Psoas muscle (tissue), 8 donors: ENCODE results near the gene BOK. TPM values are rescaled to one million over a fixed set of nuclear protein-coding genes. Genes with fewer than 3 reads are reported as not detected.

ENCODE experiments used
- ATAC-seq, 4 donors: fragments of 200-7000 bp; cut with Tn5 transposase; one replicate each; pipeline ENCODE4 v1.9.1; 2020; ENCODE audit warnings: moderate library complexity in 3 of 4, mild to moderate bottlenecking in 2 of 4
- DNase-seq, 2 donors: peaks; one replicate each; pipeline ENCODE4 v3.0.0-alpha.2; 2020
- H3K27ac ChIP-seq: fragments of 200-600 bp; one replicate; pipeline ENCODE4 v1.8.0; 2022
- H3K27me3 ChIP-seq, 3 donors: fragments of 200-600 bp in 1 of 3; one replicate each; pipeline versions ENCODE4 v1.6.1 to v1.8.0; 2013 to 2022; ENCODE audit warnings: low read length in 2 of 3, mild to moderate bottlenecking in 2 of 3, moderate library complexity in 1 of 3; ENCODE audit not compliant: insufficient read depth in 3 of 3
- H3K36me3 ChIP-seq, 2 donors: fragments of 200-600 bp in 1 of 2; one replicate each; pipeline versions ENCODE4 v1.6.1 to v1.8.0; 2013 to 2022; ENCODE audit warnings: low read depth in 1 of 2, mild to moderate bottlenecking in 1 of 2, moderate library complexity in 1 of 2; ENCODE audit not compliant: insufficient read depth in 1 of 2
- H3K4me1 ChIP-seq: fragments of 200-600 bp; one replicate; pipeline ENCODE4 v1.8.0; 2022
- H3K4me3 ChIP-seq: fragments of 200-600 bp; one replicate; pipeline ENCODE4 v1.8.0; 2022; ENCODE audit warnings: mild to moderate bottlenecking
- H3K9me3 ChIP-seq: fragments of 200-600 bp; one replicate; pipeline ENCODE4 v1.8.0; 2022
- CTCF ChIP-seq: fragments of 200-600 bp; IDR thresholded peaks from one replicate; pipeline ENCODE4 v1.8.0; 2022; ENCODE audit warnings: antibody characterized with exemption
- WGBS, 3 donors: extraction: QIAGEN DNeasy Blood & Tissue Kit; methylation state at CpG; one replicate each; pipeline versions ENCODE4 v1.1.6 to v1.1.7; 2013; 5-methylcytosine and 5-hydroxymethylcytosine counted together
- intact Hi-C, 2 donors: fragments of 100-400 bp; cut with DNase I; formaldehyde crosslinking; loops; one replicate each; pipeline versions ENCODE4 v1.11.0 to v1.14.2; 2022
- polyA plus RNA-seq, 3 donors: library from polyadenylated mRNA; stranded (reverse); fragments of 200-250 nt; gene quantifications; one replicate each; pipeline ENCODE4 v1.2.3, GENCODE V29; 2013
- total RNA-seq, 4 donors: library from RNA; stranded (reverse); fragmentation: NEBNext Ultra II Directional in 2 of 4; extraction: Animal tissue kit (Norgen Biotek cat#: 25700) in 2 of 4; gene quantifications; one replicate each; pipeline versions ENCODE4 v1.2.1 to v1.2.4, GENCODE V29; 2021 to 2023
- donor health status: healthy with polysubstance abuse.
- donor health status: DM: no; HTN: no; CAD: no; lungs with moderate emphysema.
- donor health status: Bipolar disorder and iron deficiency.
- donor health status: healthy.
- donor health status: DM: yes; HTN: yes; CAD: no.
- donor health status: DM: no; HTN: no; CAD: no.
- donor health status: DM: no; HTN: no; CAD: no.
- donor health status: DM: yes; HTN: yes; CAD: no.

BOK gene
- total and polyA plus RNA-seq, 7 donors: 1.3 to 12.8 (median 3.6) TPM

DNA sequence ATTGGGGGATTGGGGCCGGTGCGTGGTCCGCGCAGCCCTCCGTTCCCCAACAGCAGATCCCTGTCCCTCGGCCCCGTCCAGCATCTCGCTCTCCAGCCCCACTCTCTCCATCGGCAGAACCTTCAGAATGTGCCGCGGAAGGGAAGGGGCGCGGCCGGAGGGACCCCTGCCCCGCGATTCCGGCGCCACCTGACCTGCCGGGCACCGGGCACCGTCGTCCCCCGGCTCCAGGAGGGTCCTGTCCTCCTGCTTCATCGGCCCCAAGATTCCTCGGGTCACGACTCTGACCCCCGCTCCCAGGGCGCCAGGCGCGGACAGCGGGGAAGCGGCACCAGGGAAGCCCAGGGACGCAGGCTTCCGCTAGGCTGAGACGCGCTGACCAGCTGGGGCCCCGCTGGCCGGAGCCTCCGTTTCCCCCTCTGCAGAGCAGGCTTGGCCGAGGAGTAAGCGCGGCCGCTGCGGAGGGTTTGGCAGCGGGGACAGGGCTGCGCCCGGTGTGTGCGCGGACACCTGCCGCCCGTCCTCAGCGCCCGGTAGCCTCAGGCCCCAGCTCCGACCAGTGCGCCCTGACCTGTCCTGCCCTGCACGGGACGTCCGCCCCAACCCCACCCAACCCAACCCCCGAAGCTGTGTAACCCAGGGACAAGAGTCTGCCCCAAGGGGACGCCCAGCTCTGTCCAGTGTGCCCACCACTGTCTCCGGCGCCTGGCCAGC, 16.8 kb upstream of the BOK start:
- intact Hi-C loops: no loop called here
- TF ChIP-seq CTCF: no peak
- Histone ChIP-seq H3K9me3 (no peaks in the 10 kb centered on the region), H3K27me3 (peaks cover 0 to 26% (median 4%) of the 10 kb centered on the region in 3 donors), H3K36me3 (no peaks in the 10 kb centered on the region), H3K27ac (no peak overlapping the region), H3K4me1 (peaks cover 16% of the 10 kb centered on the region), H3K4me3 (peak overlapping the region; percentile 66)
- peak; percentile 10 to 35 (median 22) for ATAC-seq
- DNase-seq: peak in 1 of 2 donors; percentile 45
- 13 to 18% (median 18%) methylated on average over 40 to 62 of the region's 62 CpGs for WGBS, 3 donors

- H3K4me3 ChIP-seq: no peak overlapping the region
- peaks cover 0 to 28% (median 4%) of the 10 kb centered on the region in 3 donors for H3K27me3 ChIP-seq
- TF ChIP-seq CTCF: no peak
- peak; percentile 8 to 39 (median 33) for ATAC-seq
- H3K9me3 ChIP-seq: no peaks in the 10 kb centered on the region
- WGBS, 3 donors: 38 to 60% (median 51%) methylated on average over 13 to 15 of the region's 15 CpGs
- no peak overlapping the region for H3K27ac ChIP-seq
- peak in 1 of 2 donors; percentile 59 for DNase-seq
- peaks cover 21% of the 10 kb centered on the region for H3K4me1 ChIP-seq
- H3K36me3 ChIP-seq: no peaks in the 10 kb centered on the region
- intact Hi-C loops: no loop called here
Observed at GRCh38 chr2:241542278-241542605, 16.3 kb upstream of the BOK start.

GRCh38 chr2:241545106-241545505, 13.4 kb upstream of the BOK start:
- H3K27me3 ChIP-seq: peaks cover 0 to 28% (median 7%) of the 10 kb centered on the region in 3 donors
- H3K9me3 ChIP-seq: no peaks in the 10 kb centered on the region
- H3K4me1 ChIP-seq: peaks cover 22% of the 10 kb centered on the region
- intact Hi-C loops: no loop called here
- H3K36me3 ChIP-seq: no peaks in the 10 kb centered on the region
- ATAC-seq (no peak), DNase-seq (no peak)
- H3K27ac ChIP-seq: no peak overlapping the region
- H3K4me3 ChIP-seq: no peak overlapping the region
- TF ChIP-seq CTCF: no peak
- WGBS, 3 donors: 20 to 29% (median 21%) methylated on average over 10 of the region's 10 CpGs

- H3K4me1 ChIP-seq: peaks cover 18% of the 10 kb centered on the region
- H3K36me3 ChIP-seq: no peaks in the 10 kb centered on the region
- H3K9me3 ChIP-seq: no peaks in the 10 kb centered on the region
- DNase-seq (no peak), ATAC-seq (no peak)
- 54 to 62% (median 55%) methylated on average over 12 of the region's 12 CpGs for WGBS, 3 donors
- H3K27me3 ChIP-seq: peaks cover 0 to 28% (median 7%) of the 10 kb centered on the region in 3 donors
- H3K4me3 ChIP-seq: no peak overlapping the region
- H3K27ac ChIP-seq: no peak overlapping the region
- TF ChIP-seq CTCF: no peak
- intact Hi-C loops: no loop called here
Observed at GRCh38 chr2:241545523-241546473, 12.7 kb upstream of the BOK start.
